CD4-positive, alpha-beta T cell treated with Interleukin-17A for 1 hour (primary cell): ENCODE data around the gene MAP3K1.
A peak's percentile ranks its signal among the peaks of the same experiment; 100 is the strongest.

Experiments
- DNase-seq: peaks from one replicate; pipeline ENCODE4 v3.0.0-alpha.2; 2020

The MAP3K1 gene

DNA sequence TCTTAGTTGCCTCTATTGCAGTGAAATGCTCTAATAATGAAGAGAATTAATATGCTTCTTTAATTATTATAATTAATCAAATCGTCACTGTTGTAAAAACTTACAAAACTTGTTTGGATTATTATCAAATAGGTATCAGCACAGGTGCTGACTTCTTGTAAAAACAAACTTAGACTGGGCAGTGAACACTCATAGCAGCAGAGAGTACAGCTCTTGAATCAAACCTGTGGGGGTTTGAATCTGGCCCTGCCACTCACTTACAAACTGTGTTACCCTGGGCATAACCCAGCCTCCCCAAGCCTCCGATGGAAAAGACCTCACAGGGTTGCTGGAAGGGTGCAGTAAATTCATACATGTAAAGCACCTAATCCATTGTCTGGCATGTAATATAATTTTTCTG lies 35.1 kb downstream of the MAP3K1 start:
- no peak for DNase-seq

DNA sequence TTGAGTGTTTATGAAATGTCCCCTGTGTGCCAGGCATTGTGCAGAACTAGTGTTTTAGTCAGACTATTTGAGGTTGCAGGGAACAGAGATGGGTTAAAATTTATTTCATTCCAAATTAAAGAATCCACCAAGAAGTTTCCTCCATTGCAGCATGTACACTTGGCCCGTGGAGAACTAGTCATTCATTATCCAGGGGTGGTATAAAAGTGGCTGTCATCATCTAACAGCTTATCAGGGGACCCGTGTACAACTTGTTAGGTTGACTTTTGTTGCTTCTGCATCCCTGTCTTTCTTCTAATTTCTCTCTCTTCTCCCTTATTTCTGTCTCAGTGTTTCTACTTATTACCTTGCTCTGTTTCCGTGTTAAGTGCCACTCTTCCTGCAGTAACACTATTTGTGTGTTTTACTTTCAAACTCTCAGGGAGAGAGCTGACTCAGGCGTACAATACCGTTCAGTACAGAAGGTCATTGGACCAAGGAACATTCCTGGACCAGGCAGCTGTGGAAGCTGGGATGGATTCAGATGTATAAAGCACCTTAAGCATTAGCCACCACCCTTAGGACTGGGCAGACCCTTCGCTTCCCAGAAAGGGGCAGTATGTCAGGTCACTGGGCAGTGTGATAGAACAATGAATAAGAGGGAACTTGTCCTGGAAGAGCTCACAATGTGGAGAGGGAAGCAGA lies 36.1 kb downstream of the MAP3K1 start:
- no peak for DNase-seq

DNA sequence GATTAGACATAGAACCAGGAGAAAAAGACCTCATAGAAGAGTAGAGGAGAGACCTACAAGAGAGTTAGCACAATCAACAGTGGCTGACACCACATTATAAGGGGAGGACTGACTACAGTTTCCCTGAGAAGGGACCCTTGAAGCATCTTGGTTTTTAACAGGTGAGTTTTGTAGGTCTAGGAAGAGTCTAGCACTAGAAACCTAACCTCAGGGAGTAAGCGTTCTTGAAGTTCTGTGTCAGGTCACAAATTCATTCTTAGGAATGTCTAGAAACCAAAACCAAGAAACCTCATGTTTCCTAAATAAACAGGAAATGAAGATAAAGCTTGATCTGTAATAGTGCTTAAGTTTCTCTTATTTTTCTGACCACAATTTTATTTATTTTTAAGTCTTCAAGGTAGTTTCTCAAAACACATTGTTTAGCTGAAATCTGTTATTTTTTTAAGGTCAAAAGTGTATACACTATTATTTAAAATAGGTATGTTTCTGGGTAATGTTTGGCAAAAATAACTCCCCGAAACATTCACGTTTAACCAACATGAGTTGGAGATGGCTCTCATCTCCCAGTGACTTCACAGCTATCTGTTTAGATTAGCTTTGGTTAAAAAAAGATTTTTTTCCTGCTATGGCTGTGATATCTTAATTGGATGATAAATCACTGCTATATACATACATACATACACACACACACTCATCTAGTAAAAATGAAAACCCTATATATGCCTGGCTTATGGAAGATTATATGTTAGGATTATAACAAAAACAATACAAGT lies 37.1 kb downstream of the MAP3K1 start:
- DNase-seq, result peak; percentile 29

DNA sequence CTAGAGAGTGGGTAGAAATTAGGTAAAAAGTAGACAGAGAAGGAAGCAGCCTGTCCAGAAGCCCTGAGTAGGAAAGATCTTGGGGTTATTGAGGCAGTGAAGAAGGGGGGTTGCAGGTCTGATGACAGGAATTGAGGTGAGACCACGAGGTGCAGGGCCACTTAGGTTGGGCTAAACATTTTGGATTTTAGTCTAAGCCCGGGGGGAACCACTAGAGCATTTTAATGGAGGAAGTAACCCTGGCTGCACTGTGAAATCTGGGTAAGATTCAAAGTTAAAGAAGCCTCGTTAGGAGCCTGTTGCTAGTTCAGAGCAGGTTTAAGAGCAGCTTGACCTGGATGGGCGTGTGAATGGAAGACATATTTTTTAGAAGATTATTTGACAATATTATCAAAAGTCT lies 38.3 kb downstream of the MAP3K1 start:
- no peak for DNase-seq

DNA sequence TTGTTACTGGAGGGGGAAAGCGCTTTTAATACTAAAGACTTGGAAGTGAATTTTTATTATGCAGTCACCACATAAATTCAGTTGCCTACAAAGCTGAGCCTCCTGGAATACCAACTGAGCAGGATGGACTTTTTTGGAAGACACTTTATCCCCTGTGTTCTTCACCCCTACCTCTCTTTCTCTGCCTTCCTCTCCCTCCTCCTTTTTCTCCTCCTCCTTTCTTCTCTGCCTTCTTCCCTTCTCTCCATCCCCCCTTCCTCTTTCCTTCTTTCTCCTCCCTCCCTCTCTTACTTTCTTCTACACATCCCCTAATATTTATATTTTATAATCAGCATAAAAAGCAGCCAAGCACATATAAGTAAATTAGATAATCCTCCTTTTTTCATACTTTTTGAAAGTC lies 39.6 kb downstream of the MAP3K1 start:
- DNase-seq, result no peak

DNA sequence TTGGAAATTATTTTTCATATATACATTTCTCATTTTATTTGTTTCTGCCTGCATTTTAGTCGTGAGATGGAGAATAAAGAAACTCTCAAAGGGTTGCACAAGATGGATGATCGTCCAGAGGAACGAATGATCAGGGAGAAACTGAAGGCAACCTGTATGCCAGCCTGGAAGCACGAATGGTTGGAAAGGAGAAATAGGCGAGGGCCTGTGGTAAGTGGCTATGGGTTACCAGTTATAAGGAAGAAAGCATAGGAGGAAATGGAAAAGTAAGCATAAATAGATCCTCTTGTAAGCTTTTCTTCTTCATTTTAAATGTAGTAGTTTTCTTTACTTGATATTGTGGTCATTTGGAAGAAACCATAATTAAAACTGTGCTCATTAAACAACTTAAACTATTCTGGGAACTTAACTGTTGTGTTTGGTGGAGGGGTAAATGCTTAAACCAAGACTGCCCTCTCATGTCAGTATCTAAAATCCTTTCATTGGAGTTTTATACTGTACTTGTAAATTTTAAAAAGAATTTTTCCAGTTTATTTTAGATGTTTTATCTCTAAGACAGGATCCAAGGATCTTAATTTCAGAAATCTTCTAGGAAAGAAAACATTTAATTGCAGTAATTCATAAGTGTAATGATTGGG lies 41.3 kb downstream of the MAP3K1 start:
- DNase-seq, result no peak

DNA sequence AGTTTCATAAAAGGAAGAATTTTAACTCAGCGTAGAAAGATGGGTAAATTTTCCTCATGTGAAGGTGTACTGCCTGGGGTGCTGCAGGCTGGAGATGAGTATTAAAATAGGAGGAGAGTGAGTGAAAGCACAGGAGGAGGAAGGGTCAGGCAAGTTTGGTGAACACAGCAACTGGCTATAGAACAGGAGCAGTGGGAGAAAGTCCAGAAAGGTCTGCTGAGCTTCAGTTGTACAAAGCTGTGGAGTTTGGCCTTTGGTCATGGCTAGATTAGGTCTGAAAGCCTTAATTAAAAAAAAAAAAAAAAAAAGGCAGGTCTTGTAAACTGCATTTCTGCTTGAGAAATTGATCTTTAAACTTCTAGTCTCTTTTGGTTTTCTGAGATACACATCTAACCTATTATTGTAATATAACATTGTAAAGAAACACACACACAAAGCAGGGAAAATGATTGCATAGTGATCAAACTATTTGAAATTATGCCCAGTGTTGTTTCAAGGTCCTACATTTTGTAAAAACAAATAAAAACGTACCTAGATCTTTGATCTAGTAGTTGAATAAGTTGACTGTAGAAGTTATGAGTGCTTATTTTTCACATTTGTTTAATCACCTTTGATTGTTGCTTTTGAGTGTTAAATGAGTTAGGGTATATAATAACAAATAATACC lies 43.6 kb downstream of the MAP3K1 start:
- no peak for DNase-seq

GRCh38 chr5:56861893-56862485 lies 46.6 kb downstream of the MAP3K1 start:
- DNase-seq, result no peak

GRCh38 chr5:56862909-56863308 lies 47.6 kb downstream of the MAP3K1 start:
- DNase-seq, result peak; percentile 33

DNA sequence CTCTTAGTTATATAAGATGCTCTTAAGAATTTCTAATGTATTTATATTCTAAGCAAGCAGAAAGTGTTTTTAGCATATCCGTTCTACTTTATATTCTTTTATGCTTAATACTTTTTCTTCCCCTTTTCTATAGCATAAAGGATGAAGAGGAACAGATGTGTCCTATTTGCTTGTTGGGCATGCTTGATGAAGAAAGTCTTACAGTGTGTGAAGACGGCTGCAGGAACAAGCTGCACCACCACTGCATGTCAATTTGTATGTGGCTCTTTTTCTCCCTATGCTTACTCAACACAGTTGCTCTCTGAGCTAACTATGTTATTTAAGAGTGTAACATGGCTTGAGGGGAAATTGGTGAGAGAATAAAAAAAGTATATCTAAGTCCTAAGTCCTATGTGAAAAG lies 56.4 kb downstream of the MAP3K1 start:
- DNase-seq, result no peak

DNA sequence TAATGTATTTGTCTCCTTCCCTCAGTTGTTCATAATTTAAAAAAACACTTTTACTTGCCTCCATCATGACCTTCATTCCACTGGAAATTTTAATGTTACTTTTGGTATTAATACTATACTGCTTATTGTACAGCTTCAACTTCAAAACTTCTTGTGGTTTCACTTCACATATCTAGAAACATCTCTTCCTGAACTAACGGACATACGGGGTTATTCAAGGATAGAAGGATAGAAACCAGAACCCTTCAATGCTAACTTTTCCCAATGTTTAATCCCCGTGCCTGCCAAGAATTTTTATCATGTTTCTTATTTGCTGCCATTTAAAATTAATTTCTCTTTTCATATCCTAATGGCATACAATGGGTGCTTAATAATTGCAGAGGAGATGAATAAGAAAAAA lies 57.7 kb downstream of the MAP3K1 start:
- no peak for DNase-seq

GRCh38 chr5:56876327-56876726 lies 61.0 kb downstream of the MAP3K1 start:
- no peak for DNase-seq

DNA sequence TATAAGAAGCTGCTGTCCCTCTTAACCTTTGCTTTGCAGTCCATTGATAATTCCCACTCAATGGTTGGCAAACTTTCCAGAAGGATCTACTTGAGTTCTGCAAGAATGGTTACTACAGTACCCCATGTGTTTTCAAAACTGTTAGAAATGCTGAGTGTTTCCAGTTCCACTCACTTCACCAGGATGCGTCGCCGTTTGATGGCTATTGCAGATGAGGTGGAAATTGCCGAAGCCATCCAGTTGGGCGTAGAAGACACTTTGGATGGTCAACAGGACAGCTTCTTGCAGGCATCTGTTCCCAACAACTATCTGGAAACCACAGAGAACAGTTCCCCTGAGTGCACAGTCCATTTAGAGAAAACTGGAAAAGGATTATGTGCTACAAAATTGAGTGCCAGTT lies 66.2 kb downstream of the MAP3K1 start:
- DNase-seq, result no peak

GRCh38 chr5:56893251-56893951 lies 78.1 kb downstream of the MAP3K1 start:
- no peak for DNase-seq

DNA sequence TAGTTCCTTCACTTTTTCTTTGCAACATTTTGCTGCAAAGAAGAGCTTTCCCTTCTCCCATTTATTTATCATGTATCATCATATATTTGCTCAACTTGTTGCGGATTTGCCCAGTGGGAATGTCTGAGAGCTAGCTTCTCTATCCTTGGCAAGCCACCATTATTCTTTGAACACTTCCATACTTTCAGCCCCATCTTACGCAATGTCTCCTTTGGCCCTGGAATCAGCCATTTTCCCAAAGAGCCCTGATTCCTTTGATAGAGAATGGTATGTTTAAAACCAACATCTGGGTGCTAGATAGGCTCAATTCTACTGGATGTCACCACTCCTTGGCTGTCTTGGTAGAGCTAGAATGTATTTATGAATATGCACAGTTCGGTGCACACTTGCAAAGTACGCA lies 81.4 kb downstream of the MAP3K1 start:
- no peak for DNase-seq

- DNase-seq, result no peak
These were observed 82.9 kb downstream of the MAP3K1 start for GRCh38 chr5:56898213-56898612.

- no peak for DNase-seq
These were observed 85.0 kb downstream of the MAP3K1 start for GRCh38 chr5:56900395-56900794.

DNA sequence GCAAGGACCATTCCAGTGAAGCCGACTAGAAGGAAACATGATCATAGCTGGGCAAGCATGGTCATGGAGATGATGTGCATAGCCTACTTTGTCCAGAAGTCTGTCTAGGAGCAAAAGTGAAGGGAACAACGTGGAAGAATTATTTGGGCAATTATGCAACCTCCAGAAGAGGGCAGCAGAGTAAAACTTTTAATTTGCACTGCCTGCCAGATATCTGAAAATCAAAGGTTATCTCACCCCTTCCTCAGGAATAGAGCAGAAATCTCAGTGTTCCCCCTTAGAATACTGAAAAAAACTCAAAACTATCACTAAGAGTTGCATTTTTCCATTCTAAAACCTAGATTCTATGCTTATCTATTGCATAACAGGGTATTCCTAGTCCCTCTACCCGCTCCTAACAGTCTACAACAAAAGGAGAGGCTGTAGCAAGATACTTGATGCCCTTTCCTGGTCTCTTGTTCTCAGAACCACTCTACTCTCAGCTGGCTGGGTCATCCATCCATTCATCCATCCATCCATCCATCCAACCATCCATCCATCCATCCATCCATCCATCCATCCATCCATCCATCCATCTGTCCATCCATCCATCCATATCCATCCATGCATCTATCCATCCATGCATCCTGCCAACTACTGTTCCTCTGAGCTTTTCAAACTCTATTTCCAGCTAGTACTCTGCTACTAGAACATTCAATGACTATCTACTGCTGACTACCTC lies 85.7 kb downstream of the MAP3K1 start:
- peak; percentile 71 for DNase-seq

- DNase-seq, result no peak
These were observed 93.6 kb downstream of the MAP3K1 start for GRCh38 chr5:56908942-56909293.

DNA sequence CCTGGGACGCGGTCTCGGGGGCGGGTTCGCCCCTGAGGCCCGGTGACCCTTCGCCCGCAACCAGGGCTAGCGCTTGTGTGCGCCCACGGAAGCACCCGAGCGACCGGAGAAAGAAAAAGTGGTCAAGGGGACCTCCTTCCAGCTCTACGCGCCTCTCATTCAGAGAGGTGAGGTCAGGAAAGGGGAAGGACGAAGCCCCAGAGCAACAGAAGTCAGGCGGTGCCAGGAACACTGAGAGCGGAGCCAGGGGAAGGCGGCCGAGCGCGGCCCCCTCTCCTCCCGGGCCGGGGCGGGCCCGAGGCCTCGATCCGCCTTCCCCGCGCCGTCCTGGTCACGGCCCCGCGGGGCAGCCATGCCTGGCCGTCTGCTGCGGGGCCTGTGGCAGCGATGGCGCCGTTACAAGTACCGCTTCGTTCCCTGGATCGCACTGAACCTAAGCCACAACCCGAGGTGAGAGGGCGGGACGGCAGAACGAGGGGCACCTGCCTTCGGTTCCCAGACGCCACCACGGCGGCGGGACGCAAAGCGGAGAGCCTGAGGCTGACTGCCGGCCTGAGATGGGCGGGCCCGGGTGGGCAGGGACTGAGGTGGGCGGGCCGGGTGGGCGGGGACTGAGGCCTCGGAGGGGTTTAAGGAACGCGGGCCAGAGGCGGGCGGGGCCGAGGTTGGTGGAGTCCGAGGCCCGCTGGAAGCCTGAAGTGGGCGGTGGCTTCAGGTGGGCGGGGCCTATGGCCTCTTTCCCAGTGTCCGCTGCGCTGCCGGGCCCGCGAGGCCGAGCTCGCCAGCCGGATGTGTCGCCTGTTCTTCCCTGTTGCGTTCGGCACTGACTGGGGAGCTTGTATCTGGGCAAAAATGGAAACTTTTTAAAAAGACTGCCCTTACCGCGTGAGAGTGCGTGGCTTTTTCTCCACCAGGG lies 94.2 kb downstream of the MAP3K1 start, which contains the start of gene SETD9:
Gene SETD9 (plus strand): TSS at position 303 of the 916 bp plus-strand sequence. CDS start 50 bp downstream, at position 353.
- peak; percentile 90 for DNase-seq
